Stimulated activated naive CD4-positive, alpha-beta T cell treated with Interleukin-2 at 50 U/mL for 16 hours (primary cell): Measurements from ENCODE around the gene TFDP2.
A peak's percentile ranks its signal among the peaks of the same experiment; 100 is the strongest.
"Not testable (repeated sequence)": the region's sequence is repeated elsewhere in the genome, so short reads cannot be mapped to it uniquely, and the experiment has no call there.

Experiments used
- DNase-seq: peaks from one replicate; lab custom pipeline; 2025; lab: John Stamatoyannopoulos, UW

TFDP2 gene, protein sequence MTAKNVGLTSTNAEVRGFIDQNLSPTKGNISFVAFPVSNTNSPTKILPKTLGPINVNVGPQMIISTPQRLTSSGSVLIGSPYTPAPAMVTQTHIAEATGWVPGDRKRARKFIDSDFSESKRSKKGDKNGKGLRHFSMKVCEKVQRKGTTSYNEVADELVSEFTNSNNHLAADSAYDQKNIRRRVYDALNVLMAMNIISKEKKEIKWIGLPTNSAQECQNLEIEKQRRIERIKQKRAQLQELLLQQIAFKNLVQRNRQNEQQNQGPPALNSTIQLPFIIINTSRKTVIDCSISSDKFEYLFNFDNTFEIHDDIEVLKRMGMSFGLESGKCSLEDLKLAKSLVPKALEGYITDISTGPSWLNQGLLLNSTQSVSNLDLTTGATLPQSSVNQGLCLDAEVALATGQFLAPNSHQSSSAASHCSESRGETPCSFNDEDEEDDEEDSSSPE

DNA sequence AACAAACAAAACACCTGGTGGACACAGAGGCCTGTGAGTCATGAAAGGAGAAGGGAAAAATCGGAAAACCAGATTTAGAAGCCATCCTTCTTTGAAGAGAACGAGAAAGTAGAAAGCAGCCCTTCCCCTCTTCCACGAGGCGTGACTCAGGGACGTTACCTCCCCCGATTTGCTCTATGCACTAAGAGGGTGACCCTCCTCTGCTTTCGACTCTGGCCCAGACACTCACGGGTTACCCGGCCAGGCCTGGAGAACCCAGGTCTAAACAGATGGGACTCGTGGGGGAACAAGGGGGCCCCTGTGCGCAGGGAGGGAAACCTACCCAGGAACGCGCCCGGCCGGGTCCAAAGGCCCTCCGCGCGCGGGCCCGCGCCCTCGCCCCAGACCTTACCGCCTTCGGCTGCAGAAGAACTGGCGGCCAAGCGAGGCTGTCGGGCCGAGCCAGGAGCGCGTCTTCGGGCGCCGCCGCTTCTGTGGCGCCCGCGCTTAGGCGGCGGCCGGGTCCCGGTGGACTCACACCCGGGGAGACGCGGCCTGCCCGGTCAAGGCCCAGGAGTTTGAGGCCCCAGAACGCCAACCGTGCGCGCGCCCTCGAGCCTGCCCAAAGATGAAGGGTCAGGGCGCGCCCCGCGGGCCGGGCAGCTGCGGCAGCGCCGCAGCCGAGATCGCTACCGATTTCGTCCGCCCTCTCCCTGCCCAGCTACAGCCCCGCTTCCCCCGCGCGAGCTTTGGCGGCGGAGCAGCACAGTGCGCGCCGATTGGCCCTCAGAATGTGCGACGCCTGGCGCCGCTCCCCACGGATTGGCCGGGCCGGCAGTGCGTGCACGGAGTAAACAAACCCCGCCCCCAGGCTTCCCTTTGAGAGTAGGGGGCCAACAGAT is at the start of gene TFDP2:
Gene TFDP2, minus strand, starts transcription at position 753 of the 881 bp plus-strand sequence. CDS start 47,795 bp downstream, outside the sequence.
- DNase-seq: peak; percentile 83

DNA sequence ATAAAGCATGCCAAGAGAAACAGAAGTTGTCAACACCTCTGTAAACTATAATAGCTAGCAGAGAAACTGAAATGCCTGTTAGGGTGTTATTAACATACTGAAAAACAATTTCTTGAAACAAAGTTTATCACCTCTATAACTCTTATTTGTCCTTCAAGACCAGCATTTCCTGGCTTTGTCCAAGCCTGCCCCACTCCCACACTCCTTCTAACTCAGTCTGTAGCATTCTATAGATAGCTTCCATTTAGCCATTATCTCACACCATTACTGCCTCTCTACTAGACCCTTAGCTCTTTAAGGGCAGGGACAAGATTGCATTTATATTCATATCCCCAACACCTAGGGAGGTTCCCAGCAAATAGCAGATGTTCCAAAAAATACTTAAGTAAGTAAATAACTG is 39.5 kb upstream of the TFDP2 start:
- DNase-seq: no peak

DNA sequence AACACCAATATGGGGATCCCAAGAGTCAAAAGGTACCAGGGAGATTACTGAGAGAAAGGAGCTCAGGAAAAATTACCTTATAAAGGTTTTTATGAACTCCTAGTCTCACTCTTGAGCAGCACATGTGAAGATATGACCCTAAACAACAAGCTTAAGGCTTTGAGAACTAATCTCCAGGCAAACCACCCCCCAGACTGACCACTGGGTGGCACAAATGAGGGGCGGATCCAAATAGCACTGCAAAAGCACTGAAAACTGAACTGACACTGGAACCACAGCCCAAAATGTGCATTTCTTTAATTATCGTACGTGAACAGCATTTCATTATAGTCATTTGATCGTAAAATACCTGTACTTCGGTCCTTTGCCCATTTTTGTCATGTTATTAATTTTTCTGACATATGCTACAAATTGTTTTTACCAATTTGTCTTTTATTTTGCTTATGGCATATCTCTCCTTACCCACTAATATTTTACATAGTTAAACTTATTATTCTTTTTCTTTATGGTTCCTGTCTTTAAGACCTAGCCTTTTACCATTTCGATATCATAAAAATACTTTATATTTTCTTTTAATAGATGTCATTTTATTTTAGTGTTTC is 31.5 kb upstream of the TFDP2 start:
- no peak for DNase-seq

DNA sequence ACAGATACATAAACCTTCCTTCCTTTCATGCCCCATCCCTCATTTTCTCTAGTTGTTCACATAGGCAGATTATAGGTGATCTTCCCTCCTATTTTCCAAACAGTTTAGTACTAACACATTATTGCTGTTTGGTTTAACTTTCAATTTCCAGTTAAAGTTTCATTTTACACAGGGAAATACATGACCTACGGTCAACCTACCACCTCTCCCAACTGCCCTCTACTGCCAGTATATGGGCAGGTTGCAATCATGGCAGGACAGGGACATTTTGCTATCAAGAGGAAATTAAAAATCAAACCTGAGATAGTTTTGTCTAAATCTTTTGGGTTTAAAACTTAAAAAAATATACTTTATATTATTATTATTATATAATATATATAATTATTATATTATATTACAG is 26.1 kb upstream of the TFDP2 start:
- no peak for DNase-seq

DNA sequence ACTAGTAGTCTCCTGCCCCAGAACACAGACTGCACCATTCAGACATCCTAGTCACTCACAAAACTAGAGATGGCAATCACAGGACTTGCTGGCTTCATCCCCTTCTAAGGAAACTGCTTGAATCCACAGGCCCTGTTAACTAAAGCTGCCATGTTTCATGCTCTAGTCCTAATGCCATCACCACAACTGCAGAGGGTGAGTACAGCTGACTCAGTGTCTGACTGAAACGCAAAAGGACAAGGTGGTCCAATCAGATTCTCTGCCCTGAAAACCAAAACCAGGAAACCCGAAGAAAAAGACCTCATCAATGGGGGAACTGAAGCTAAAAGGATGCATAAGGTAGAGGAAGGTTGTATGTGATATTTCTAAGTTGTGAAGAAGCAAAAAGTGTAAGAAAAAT is 25.2 kb upstream of the TFDP2 start:
- DNase-seq: no peak

DNA sequence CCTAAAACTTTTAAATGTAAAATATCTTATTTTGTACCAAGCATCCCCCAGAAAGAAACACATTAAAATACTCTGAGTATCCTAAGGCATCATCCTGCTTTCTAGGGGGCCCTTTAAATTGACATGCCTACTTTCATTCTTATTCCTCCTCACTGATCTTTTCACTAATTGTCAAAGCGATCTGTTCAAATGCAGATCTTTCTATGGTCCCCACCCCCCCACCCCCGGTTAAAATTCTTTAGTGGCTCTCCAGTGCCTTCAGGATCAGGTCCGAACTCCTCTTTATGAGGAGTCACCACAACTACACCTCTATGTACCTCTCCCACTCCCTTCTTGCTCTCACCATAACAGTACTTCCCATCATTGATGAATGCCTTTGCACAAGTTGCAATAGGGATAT is 19.2 kb upstream of the TFDP2 start:
- DNase-seq: no peak

DNA sequence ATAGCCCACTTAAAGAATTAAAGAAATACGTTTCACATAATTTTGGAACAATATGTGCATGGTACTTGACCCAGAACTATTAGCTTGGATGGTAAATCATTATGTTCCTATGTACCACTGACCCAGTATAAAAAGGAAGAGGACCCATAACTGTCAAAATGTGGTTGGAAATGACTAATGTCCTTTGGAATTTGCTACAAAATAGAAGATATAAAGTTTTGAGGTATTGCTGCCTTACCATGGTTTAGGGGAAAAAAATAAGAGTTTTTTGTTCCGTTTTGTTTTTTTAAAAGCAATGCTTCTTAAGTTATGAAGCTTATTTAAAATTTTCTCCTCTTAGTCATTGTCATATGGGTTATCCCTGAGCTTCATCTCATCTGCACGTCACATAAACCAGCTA is 15.8 kb upstream of the TFDP2 start:
- DNase-seq: no peak

DNA sequence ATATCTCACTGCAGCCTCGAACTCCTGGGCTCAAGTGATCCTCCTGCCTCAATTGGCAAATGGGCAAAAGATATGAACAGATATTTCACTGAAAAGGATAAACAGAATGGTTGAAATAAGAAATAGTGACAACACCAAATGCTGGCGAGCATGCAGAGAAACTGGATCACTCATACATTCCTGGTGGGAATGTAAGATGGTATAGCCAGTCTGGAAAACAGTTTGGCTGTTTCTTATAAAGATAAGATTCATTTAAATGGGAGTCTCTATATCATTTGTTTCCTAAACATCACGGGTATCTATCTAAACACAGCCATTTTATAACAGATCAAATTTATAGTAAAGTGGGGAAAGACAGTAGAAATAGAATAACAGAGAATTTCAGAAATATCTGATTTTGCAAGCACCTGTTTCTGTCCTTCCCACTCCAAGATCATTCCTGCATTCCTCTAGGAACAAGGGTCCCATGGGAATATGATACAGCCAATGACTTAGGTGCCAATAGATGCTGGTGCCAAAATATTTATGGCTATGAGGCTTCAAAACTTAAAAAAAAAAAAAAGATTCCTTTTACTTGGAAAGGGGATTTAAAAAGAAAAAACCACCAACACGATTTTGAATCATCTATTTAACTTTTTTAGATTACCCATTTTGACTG is 9.9 kb upstream of the TFDP2 start:
- no peak for DNase-seq

DNA sequence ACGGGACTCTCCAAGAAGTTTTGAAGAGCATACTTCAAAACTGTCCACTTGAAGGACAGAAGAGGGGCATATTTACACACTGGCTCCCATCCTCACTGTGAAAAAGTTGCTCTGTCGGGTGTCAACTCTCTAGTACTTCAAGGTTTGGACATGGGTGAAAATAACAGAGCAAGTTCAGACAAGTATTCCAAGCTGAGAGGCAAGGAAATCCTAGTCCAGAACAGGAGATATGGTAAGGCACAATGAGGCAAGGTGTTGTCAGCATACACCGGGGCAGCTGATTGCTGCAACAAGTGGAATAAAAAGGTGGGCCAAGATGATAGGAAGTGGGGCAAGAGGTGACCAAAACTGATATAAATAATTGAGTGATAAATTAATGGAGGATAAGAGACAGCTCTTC is 4.8 kb upstream of the TFDP2 start:
- no peak for DNase-seq

DNA sequence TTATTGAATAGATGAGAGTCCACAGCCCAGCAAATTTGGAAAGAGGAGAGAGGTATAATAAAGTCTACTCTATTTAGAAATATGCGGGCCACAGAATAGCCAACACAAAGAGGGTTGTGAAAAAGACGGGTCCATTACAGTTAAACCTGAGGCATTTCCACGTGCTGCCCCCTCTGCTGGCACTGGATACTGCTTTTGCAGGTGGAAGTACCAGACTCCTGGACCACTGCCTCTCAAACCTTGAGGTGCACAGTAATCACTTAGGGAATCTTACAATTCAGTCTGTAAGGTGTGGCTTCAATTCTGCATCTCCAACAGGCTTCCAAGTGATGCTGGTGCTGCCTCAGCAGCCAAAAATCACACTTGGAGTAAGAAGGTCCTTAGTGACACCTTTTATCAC is 3.0 kb upstream of the TFDP2 start:
- no peak for DNase-seq

DNA sequence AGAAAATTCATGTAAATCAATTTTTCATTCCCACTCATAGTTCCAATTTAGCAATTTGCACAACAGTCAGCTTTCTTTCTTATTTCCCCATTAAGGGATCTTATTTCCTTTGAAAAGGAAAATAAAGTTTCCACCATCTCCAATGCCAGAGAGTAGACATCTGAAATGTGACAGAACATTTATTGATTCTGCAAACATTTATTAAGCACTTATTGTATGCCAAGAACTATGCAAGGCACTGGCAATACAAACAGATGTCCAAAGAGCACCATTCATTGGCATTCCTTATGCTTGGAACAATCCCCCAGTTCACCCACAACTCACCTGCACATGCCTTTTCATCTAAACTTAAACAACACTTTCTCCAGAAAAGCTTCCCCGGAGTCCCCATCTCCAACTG is 2.5 kb upstream of the TFDP2 start:
- no peak for DNase-seq

DNA sequence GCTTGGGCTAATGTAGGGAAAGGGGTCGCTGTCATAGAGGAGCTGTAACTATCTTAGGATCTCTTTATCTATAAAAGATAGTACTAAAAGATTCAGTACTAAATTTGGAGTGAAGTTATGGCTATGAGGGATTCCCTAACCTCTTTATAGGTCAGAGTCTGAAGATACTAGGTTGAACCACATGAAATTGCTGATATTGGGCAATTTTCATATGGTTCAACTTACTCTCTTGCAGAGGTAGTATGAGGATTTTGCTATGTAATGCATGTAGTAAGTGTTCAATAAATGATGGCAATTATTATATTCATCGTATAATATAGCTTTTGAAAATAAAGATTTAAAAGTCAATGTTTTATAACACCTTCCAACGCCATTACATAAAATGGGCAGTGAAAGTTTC is 1.9 kb upstream of the TFDP2 start:
- no peak for DNase-seq

DNA sequence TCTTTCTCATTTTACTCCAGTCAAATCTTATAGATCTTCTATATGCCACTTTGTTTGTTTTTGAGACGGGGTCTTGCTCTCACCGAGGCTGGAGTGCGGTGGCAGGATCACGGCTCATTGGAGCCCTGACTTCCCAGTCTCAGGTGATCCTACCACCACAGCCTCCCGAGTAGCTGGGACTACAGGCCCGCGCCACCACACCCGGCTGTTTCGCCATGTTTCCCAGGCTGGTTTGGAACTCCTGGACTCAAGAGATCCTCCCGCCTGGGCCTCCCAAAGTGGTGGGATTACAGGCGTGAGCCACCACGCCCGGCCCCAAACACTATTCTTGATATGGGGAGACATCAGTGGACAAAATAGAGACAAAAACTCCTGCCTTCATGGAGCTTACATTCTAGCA is 927 bp upstream of the TFDP2 start:
- no peak for DNase-seq

DNA sequence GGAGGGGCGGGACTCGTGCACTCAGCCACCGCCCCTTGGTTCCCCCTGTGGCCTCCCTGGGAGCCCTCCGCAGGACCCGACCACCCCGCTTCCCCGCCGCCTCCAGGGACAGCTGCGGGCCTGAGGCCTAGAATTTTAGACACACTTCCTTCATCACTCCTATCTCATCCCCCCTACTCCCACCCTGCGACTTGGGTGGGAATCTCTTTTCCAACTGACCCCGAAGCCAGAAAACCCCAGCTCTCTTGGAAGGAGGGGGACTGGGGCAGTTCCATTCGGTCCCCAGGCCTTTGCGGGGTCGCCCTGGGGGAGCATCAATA is 289 bp upstream of the TFDP2 start:
- no peak for DNase-seq

DNA sequence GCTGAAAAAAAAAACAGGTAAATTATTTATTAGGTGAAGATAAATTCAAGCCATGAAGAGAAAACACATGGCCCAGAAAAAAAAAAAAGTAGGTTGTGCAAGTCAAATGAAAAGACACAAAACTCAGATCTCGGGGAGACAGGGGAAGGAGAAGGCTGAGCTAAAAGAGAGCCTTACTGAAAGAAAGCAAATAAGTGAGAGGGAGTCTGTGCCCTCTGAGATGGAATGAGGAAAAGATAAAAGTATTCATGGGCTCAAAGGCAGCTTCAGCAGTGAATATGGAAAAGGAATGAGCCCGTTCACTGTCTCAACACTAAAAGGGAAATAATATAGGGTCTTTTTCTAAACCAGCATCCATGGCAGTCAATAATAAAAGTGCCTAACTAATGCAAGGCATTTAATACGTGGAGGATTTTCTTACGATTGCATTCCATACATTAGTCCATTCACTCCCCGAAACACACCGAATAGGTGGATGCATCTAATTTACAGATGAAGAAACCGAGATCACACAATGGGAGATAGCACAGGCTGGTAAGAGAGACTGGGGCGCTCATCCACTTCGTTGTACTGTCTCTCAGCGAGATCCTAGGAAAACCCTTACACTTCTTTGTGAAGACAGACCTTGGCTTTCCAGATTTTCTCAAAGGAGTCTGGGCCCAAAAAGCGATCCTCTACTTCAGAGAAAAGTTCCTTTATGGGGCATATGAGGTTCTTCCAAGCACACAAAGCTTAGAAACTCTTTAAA is 1.1 kb downstream of the TFDP2 start:
- DNase-seq: no peak

DNA sequence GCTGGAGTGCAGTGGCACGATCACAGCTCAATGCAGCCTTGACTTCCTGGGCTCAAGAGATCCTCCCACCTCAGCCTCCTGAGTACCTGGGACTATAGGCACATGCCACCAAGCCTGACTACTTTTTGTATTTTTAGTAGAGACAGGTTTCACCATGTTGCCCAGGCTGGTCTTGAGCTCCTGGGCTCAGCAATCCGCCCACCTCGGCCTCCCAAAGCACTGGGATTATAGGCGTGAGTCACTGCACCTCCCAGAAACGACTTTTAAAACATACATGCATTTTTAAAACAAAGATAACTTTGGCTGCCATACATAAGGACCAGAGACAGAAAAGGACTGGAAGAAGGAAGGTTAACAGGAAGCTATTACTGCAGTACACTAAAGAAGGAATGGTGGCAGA is 4.8 kb downstream of the TFDP2 start:
- DNase-seq: not testable (repeated sequence)

DNA sequence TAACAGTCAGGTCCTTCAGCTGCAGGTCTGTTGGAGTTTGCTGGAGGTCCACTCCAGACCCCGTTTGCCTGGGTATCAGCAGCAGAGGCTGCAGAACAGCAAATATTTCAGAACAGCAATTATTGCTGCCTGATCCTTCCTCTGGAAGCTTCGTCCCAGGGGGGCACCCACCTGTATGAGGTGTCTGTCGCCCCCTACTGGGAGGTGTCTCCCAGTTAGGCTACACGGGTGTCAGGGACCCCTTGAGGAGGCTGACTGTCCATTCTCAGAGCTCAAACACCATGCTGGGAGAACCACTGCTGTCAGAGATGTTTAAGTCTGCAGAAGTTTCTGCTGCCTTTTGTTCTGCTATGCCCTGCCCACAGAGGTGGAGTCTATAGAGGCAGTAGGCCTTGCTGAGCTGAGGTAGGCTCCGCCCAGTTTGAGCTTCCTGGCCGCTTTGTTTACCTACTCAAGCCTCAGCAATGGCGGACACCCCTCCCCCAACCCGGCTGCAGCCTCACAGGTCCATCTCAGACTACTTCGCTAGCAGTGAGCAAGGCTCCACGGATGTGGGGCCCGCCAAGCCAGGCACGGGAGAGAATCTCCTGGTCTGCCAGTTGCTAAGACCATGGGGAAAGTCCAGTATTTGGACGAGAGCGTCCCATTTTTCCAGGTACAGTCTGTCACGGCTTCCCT is 8.6 kb downstream of the TFDP2 start:
- not testable (repeated sequence) for DNase-seq

DNA sequence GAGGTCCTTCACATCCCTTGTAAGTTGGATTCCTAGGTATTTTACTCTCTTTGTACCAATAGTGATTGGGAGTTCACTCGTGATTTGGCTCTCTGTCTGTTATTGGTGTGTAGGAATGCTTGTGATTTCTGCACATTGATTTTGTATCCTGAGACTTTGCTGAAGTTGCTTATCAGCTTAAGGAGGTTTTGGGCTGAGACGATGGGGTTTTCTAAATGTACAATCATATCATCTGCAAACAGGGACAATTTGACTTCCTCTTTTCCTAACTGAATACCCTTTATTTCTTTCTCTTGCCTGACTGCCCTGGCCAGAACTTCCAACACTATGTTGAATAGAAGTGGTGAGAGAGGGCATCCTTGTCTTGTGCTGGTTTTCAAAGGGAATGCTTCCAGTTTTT is 12.3 kb downstream of the TFDP2 start:
- DNase-seq: not testable (repeated sequence)

DNA sequence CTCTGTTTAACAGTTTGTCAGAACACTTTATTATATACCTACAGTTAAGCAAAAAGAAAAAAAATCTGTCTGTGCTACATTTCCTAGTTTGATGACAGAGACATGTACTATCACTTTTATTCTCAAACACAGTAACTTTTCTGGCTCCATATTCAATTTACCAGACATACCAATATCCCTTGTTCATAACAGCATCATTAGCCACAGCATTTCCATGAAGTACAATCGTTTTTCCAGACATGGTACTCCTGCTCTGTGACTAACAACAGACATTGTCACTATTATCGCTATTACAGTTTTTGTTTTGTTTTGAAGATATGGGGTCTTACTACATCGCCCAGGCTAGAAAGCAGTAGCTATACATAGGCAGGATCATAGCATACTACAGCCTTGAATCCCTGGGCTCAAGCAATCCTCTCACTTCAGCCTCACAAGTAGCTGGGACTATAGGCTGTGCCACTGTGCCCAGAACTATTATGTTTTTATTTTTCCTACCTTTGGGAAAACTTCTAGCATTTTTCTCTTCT is 14.5 kb downstream of the TFDP2 start:
- no peak for DNase-seq

DNA sequence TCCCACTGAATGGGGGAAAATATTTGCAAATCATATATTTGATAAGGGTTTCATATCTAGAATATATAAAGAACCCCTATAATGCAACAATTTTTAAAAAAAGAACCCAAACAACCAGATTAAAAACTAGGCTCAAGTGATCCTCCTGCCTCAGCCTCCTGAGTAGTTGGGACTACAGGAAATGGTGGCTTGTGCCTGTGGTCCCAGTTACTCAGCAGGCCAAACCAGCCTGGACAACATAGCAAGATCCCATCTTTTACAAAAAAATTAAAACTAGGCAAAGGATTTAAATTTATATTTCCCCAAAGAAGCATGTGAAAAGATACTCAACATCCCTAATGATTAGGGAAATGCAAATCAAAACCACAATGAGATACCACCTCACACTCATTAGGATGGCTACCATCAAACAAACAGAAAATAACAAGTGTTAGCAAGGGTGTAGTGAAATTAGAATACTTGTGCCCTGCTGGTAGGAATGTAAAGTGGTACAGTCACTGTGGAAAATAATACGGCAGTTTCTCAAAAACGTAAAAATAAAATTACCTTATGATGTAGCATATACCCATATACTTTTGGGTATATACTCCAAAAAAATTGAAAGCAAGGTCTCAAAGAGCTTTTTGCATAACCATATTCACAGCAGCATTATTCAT is 19.7 kb downstream of the TFDP2 start:
- DNase-seq: no peak
